Measurements from ENCODE around the gene NFASC.

GRCh38 chr1:205064301-205064700, 193.6 kb downstream of the NFASC start:
- TF ChIP-seq CTCF (IDR thresholded peaks at IDR 0.05; ENCODE audit: low read length) (no peak), EZH2phosphoT487 (IDR thresholded peaks at IDR 0.05; ENCODE audit: low read length) (no peak)

Data from MM.1S (cell line).